NCI-H2107 (cell line): ENCODE measurements around the gene HGFAC.

Experiments used
- DNase-seq: peaks from one replicate; lab custom pipeline; 2025; lab: John Stamatoyannopoulos, UW

HGFAC gene

DNA sequence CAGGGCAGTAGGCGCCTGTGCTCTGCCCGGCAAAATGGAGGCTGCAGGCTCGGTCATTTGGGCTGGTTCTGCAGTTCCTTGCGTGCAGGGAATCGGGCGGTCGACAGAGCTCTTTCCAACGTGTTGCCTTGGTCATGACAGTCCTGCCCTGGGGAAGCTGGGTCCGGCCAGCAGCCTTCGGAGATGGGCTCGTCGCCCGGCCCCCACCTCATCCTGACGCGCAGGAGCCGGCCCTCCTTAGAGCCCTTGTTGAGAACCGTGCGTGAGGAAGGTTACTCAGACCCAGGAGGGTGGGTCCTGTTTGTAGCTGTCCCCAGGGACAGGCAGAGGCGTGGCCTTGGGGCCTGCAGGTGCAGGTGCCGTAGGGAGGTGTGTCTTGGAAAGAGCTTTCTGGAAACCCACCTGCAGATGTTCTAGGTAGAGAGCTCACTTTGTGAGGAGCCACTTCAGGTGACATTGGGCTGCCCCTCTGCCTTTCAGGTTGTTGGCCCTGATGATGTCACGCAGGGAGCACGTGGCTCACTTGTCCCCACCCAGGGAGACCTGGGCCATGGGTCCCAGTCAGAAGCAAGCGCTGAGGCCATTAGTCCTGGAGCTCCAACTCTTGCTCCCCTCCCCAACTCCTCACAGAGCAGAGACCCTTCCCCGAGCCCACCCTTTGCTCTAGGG lies 15.2 kb upstream of the HGFAC start:
- no peak for DNase-seq

DNA sequence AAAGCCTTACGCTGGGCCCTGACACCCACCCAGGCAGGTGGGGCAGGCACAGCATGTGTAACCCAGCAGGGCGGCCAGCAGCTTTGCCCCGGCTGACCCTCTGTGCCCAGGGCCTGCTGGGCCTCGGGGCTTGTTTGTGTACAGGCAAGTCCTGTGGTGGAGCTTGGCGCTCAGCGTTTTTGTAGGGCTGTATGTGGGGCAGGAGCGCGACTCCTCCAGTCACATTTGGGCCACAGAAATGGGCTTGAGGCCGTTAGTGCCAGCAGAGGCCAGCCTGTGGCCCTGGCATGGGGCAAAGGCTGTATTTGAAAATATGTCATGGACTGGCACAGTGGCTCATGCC lies 14.7 kb upstream of the HGFAC start:
- DNase-seq, result no peak

DNA sequence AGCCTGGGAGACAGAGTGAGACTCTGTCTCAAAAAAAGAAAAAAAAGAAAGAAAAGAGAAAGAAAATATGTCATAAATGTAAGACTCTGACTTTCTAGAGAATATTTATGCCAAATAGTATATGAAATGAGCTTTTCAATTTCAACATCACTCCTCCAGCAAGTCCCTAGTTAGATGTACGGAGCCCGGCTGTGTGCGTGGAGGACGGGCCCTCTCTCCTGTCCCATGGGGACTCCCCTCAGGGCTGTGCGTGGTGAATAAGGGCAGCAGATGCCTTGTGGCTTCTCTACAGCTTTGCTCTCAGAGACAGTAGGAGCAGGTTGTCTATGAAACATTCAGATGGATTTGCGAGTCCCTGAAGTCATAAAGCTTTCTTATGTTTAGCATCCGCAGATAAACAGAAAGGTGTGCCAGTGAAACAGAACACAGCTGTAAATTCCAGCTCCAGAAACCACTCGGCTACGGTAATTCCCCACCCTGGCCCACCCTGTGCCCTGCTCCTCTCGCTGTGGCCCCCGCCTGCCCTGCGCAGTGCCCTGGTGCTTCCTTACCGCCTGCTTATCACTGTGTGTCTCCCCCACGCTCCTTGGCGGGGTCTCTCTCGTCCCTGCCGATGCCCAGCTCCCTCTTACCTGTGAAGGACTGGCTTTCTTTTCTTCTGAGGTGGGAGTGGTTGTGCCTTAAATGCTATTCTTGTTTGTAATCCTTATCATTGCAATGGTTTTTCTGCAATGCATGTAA lies 13.9 kb upstream of the HGFAC start:
- no peak for DNase-seq

DNA sequence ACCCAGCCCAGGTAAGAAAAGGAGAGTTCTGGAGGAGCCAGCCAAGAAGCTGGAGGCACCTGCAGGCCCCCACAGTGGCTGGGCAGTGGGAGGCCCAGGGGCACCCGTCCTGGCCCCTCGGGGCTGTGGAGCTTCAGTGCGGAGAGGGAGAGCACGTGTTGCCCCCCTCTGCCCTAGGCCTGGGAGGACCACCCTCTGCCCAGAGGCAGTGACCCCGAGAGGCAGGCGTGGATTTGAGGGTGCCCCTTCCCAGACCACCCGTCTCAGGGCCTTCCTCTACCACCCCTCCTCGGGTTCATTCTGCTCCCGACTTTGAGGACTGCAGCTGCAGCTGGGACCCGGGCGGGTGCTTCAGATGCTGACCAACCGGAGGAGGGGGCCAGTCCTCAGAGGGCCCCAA lies 12.1 kb upstream of the HGFAC start:
- DNase-seq, result no peak

- no peak for DNase-seq
Measured at GRCh38 chr4:3430524-3430923, 11.2 kb upstream of the HGFAC start.

DNA sequence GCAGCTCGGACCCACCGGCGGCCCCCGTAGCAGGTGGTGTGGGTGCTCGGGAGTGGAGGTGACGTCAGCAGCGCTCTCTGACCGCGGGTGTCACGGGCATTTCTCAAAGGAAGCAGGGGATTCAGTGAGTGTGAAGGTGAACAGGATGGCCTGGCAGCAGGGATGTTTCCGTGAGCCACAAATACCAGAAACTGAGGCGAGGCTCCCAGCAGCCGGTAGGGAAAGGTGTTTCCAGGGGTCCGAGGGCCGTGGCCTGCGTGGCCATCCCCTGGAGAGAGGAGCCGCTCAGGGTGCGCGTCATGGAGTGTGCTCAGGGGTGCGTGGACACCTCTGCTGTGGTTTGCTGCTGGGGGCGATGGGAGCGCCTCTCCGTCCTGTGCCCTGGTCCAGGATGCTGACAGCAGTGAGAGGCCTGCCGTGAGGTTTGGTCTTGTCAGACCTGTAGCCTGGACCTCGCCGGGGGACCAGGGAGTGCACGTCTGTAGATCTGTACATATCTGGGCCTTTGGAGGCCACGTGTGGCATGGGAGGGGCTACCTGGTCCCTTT lies 10.2 kb upstream of the HGFAC start:
- DNase-seq, result no peak

- no peak for DNase-seq
Measured at GRCh38 chr4:3432381-3432790, 9.4 kb upstream of the HGFAC start.

GRCh38 chr4:3433138-3433869 lies 8.5 kb upstream of the HGFAC start:
- no peak for DNase-seq

- no peak for DNase-seq
Measured at GRCh38 chr4:3434881-3435685, 6.7 kb upstream of the HGFAC start.

DNA sequence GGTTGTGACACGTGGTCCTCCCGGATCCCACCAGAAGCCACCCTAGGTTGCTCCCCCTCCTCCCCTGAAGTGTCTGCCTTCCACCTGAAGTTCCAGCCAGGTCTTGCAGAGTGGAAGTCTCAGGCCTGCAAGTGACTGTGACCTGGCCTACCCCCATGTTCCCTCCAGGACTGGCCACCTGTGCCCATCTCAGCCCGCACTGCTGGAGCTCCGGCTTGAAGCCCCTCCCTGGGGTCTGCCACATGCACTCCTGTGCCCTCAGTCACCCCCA lies 6.1 kb upstream of the HGFAC start:
- DNase-seq, result no peak

DNA sequence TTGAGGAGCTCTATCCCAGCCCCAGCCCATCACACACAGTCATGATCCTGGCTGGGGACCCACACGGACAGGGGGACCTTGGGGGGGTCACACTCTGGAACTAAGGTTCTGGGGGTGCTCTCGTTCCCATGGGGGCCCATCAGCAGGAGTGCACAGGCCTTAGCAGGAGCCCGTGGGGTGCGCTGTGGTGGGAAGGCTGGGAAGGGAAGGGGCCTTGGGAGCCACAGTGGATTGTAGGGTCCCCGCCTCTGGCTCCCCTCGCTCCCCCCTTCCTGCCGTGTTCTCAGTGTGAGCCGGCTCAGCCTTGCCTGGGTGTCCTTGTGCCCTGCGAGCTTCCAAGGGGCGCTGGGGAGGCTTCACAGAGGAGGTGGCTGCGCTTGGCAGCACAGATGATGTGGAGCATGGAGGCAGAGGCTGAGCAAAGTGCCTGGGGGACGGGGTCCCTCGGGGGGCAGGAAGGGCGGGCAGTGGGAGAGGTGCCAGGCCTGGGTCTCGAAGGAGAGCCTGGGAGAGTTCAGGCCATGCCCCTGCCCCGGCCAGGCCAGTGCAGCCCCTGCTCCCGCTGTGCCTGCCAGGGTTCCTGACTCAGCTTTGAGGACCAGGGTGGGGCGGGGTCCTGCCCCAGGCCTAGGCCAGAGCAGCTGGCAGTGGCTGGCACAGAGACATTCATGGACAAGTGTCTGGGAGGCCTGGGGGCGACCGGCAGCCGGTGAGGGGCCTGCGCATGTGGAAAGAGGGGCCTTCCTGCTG lies 5.5 kb upstream of the HGFAC start:
- no peak for DNase-seq

- DNase-seq, result no peak
Measured at GRCh38 chr4:3436798-3437581, 4.8 kb upstream of the HGFAC start.

DNA sequence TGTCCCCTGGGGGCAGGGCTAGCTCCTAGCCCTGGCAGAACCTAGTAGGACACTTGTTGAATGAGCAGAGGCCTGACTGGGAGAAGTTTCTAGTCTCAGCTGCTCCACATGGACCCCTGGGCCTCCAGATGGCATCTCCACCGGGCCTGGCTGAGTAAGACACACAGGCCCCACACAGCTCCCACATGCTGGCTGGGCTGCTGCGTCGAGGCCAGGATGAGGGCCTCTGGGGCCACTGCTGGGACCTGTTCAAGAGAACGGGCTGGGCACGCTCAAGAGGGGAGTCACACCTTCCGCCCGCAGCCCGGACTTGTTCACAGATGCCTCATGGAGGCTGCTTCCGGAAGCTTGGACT lies 4.2 kb upstream of the HGFAC start:
- DNase-seq, result no peak

- DNase-seq, result no peak
Measured at GRCh38 chr4:3437998-3438846, 3.5 kb upstream of the HGFAC start.

DNA sequence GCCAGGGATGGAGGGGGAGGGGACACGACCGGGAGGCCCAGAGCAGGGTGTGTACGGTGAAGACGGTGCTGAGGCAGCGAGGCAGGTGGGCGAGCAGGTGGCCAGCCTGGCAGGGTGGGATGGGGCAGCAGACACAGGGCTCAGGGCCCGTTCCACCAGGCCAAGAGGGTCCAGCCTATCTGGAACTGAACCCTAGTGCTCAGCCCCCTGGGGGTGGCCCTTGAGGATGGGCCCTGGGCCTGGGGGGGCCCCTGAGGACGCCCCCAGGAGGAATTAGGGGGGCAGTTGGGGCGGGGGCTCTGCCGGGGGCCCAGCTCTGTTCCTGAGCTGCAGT lies 3.0 kb upstream of the HGFAC start:
- no peak for DNase-seq

DNA sequence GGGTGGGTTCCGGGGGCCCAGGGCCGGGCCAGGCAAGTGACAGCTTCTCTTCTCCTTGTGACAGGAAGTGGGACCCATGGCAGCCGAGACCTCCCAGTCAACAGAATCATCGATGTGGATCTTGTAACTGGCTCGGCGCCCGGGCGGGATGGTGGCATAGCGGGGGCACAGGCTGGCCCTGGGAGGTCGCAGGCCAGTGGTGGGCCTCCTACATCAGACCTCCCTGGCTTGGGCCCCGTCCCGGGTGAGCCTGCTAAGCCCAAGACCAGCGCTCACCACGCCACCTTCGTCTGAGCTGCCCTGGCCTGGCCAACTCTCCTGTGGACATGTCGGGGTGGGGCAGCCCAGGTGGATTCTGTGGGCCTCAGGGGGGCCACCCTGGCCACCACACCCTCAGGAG lies 2.4 kb upstream of the HGFAC start:
- no peak for DNase-seq

- DNase-seq, result no peak
Measured at GRCh38 chr4:3440011-3440410, 1.8 kb upstream of the HGFAC start.

- no peak for DNase-seq
Measured at GRCh38 chr4:3440979-3441500, 728 bp upstream of the HGFAC start.

DNA sequence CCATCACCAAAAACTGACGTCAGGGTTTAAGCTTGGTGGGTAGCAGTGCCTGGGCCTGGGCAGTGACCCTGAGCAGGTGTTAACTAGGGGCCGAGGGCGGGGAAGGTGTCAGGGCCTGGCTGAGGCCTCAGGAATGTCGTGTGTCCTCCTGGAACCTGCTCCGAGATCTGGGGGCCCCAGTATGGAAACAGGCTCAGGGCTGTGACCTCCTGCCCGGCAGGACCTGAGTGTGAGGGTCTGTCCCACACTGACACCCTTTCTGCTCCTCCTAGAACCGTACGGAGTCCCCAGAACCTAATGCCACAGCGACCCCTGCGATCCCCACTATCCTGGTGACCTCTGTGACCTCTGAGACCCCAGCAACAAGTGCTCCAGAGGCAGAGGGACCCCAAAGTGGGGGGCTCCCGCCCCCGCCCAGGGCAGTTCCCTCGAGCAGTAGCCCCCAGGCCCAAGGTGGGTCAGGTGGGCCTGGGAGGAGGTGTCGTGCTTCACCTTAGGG lies 741 bp downstream of the HGFAC start:
- no peak for DNase-seq
